IgD-negative memory B cell (primary cell): ENCODE measurements around the gene HDAC9. TPM values are rescaled to one million over a fixed set of nuclear protein-coding genes. Genes with fewer than 3 reads are reported as not detected.

Experiments used
- H3K27ac Mint-ChIP-seq, 3 donors: one replicate each; pipeline ENCODE4 v1.8.0; 2020 to 2022; ENCODE audit warnings: mild to moderate bottlenecking in 3 of 3, mixed read lengths in 3 of 3, moderate library complexity in 1 of 3
- H3K27me3 Mint-ChIP-seq: one replicate; pipeline ENCODE4 v1.8.0; 2021; ENCODE audit warnings: mixed read lengths
- H3K36me3 Mint-ChIP-seq: one replicate; pipeline ENCODE4 v1.8.0; 2020; ENCODE audit warnings: mild to moderate bottlenecking, mixed read lengths
- H3K4me1 Mint-ChIP-seq, 3 donors: one replicate each; pipeline ENCODE4 v1.8.0; 2020 to 2022; ENCODE audit warnings: mixed read lengths in 3 of 3, mild to moderate bottlenecking in 1 of 3
- H3K4me3 Mint-ChIP-seq, 4 donors: one replicate each; pipeline ENCODE4 v1.8.0; 2020 to 2022; ENCODE audit warnings: mild to moderate bottlenecking in 4 of 4, mixed read lengths in 4 of 4, moderate library complexity in 3 of 4
- H3K9me3 Mint-ChIP-seq, 3 donors: one replicate each; pipeline ENCODE4 v1.8.0; 2020 to 2021; ENCODE audit warnings: mixed read lengths in 3 of 3, mild to moderate bottlenecking in 1 of 3
- polyA plus RNA-seq: library from polyadenylated mRNA; unstranded; fragments of 300-500 nt; fragmentation: Illumina TruSeq; gene quantifications from one replicate; pipeline ENCODE4 v1.2.3, GENCODE V29; 2021

The HDAC9 gene
- polyA plus RNA-seq, 1 donor from 2014 or later, result 81.2 TPM

DNA sequence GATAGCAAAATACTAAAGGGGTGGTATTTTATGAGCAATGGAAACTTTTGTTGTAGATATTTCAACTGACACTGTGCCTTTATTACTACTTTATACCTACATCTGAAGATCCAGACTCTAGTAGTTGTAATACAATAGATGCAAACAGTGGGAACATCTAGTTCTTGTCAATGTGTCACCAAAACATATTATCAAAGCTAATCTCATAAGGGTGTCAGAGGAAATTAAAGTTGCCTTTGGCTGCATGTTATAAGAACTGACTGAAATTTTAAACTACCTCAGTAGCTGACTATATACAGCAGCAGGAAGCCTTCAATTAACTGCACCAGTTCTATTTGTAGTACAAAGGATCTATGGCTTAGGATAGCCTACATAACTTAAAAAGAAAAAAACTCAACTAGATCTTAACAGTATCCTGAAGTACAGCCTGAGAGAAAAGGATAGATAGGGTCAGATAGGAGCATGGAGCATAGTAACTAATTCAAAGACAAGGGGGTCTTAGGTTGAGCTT, 30.9 kb downstream of the HDAC9 start:
- no peaks in the 10 kb centered on the region for H3K27me3 Mint-ChIP-seq
- no peaks in the 10 kb centered on the region for H3K9me3 Mint-ChIP-seq
- peak overlapping the region in 2 of 3 donors; percentile 4 to 50 for H3K27ac Mint-ChIP-seq
- H3K36me3 Mint-ChIP-seq, result no peaks in the 10 kb centered on the region
- H3K4me3 Mint-ChIP-seq, result peak overlapping the region in 3 of 4 donors; percentile 11 to 55 (median 12)
- H3K4me1 Mint-ChIP-seq, result peaks cover 53 to 67% (median 58%) of the 10 kb centered on the region in 3 donors

DNA sequence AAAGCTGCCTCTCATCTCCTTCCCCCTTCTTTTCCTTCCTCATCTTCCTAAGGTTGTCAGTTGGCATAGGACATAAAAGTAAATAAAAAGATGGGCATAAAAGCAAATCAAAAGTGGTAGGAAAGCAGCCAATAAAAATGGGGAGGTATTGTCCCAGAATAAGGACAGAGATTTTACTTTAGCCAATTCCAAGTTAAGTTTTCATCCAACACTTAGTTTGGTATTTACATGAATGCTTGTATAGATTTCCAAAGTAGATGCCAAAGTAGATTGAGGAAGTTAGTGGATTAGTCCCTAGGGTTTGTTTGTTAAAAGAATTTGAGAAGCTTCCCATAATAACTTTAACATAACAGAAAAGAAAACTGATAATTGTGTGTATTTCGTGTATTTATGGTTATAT, 33.7 kb downstream of the HDAC9 start:
- H3K36me3 Mint-ChIP-seq, result no peaks in the 10 kb centered on the region
- peak overlapping the region in 2 of 4 donors; percentile 24 to 80 for H3K4me3 Mint-ChIP-seq
- no peak overlapping the region for H3K27ac Mint-ChIP-seq
- H3K4me1 Mint-ChIP-seq, result peaks cover 51 to 62% (median 51%) of the 10 kb centered on the region in 3 donors
- no peaks in the 10 kb centered on the region for H3K27me3 Mint-ChIP-seq
- no peaks in the 10 kb centered on the region for H3K9me3 Mint-ChIP-seq

DNA sequence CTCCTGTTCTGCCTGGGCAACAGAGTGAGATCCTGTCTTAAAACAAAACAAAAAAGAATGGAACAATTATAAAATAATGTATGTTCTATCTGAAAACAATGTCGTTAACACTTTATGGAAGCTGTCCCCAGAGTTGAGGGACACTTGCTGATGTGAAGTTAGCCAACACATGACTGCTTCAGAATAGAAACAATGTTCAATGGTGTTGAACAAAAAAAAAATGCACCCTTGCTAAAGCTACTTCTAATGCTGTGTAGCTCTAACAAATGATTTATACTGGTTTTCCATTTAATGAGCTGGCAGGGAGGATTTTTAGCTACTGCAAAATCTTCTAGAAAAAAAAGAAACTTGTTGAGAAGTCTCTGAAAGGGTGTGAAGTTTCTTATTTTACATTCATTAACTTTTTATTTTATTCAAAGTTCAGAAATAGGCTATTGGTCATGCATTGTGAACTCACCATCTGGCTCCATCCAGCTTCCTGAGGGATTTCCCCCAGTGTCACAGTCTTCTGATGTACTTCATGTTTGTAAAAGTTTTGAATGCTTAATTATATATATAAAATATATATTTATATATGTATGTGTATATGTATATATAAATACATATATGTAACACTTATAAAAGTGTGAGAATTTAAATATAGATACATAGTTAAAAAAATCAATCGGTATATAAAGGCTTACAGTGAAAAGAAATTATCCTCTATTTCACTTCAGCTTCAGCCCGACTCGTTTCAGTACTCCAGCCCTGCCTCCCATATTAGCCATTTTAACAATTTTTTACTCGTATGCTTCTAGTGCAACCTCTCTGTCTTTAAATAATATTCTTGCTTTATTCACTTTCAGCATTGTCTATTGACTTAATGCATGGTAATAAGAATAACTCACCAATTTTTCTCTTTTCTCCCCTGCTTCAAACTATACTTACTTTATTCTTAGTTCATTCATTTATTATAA, 35.0 kb downstream of the HDAC9 start:
- Mint-ChIP-seq H3K4me3 (peak overlapping the region; percentile 65 to 92 (median 76)), H3K4me1 (peaks cover 56 to 67% (median 58%) of the 10 kb centered on the region in 3 donors), H3K36me3 (no peaks in the 10 kb centered on the region), H3K27ac (peak overlapping the region; percentile 40 to 92 (median 86)), H3K9me3 (no peaks in the 10 kb centered on the region), H3K27me3 (no peaks in the 10 kb centered on the region)

DNA sequence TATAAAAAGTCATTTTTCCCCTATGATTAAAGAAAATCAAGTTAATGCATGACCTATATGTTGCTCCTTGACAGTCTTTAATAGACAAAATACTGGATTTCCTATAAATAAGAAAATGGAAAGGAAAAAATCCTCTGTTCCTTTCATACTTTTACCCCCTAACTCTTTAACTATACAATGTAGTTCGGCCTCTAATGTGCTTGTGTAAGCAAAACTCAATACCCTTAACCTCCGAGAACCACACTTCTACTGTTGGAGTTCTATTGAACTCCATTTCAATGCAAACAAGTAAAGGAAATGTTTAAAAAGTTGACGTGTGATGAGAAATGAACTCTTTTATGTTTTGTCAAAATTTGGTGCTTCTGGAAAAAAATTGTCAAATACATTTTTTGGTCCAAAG, 36.0 kb downstream of the HDAC9 start:
- Mint-ChIP-seq H3K36me3 (no peaks in the 10 kb centered on the region), H3K27me3 (no peaks in the 10 kb centered on the region), H3K27ac (peak overlapping the region; percentile 40 to 80 (median 55)), H3K4me1 (peaks cover 53 to 59% (median 53%) of the 10 kb centered on the region in 3 donors), H3K9me3 (no peaks in the 10 kb centered on the region), H3K4me3 (peak overlapping the region in 3 of 4 donors; percentile 16 to 74 (median 55))

DNA sequence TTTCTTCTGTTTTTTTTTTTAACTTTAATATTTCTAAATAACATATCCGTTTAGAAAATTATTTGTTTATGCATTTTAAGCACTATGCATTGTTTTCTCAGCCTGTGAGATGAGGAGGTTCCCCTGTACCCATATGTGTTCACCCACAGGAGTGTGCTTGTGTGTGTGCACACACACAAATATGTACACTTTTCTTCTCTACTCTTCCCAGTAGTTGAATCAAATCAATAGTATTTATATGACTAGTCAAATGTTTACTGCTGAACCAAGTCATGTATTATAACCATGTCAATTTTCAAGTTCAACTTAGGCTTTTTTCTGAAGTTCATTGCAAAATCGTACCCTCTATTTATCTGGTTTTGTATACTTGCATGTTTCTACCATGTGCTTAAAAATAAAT, 37.3 kb downstream of the HDAC9 start:
- Mint-ChIP-seq H3K4me3 (peak overlapping the region in 3 of 4 donors; percentile 11 to 87 (median 61)), H3K36me3 (peaks cover 4% of the 10 kb centered on the region), H3K27me3 (no peaks in the 10 kb centered on the region), H3K27ac (peak overlapping the region; percentile 6 to 84 (median 80)), H3K9me3 (no peaks in the 10 kb centered on the region), H3K4me1 (peaks cover 51 to 60% (median 52%) of the 10 kb centered on the region in 3 donors)

DNA sequence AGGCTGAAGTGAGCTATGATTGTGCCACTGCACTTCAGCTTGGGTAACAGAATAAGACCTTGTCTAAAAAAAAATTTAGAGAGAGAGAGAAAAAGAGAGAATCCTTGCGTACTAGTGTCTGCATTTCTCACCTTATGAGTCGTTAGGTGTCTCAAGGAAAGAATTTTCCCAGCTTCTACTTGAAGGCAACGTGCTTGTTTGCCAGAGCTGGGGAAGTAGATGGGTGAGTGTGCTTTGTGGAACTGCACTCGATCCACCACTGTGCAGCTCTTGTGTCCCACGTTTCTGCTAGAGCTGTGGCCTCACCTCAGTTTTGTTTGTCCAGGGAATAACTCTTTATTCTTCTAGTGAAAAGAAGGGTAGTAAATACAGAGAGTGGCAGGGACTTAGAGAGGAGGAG, 38.9 kb downstream of the HDAC9 start:
- peak overlapping the region; percentile 8 to 87 (median 58) for H3K4me3 Mint-ChIP-seq
- peaks cover 54 to 64% (median 56%) of the 10 kb centered on the region in 3 donors for H3K4me1 Mint-ChIP-seq
- H3K27ac Mint-ChIP-seq, result peak overlapping the region in 2 of 3 donors; percentile 60 to 80
- no peaks in the 10 kb centered on the region for H3K9me3 Mint-ChIP-seq
- H3K27me3 Mint-ChIP-seq, result no peaks in the 10 kb centered on the region
- peaks cover 4% of the 10 kb centered on the region for H3K36me3 Mint-ChIP-seq

DNA sequence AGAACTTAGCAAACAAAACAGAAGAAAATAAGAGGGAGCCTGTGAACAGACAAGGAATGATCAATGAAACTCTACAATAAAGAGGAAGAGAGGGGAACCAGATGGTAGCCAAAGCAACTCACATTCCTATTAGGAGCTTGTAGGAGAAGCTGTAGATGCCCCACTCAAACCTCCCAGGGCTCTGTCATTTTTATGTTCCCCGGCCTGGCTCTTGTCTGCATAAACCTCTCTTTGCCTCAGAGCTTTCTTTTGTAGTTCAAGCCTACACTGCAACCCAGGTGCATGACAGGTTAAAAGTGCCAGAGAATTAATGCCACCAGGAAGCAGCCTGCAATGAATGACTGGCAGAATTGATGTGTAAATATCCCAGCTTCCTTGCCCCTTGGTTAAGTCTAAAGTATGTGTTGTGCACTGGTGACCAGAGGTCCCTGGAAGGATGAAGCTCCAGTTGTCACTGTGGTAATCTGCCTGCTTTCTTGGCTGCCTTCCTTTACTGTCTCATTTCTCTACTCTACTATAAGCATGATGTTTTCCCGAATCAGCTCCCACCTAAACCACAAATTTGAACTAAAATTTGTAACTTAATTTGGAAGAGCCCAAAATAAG, 40.4 kb downstream of the HDAC9 start:
- H3K36me3 Mint-ChIP-seq, result peaks cover 7% of the 10 kb centered on the region
- H3K4me3 Mint-ChIP-seq, result peak overlapping the region in 1 of 4 donors; percentile 55
- H3K27ac Mint-ChIP-seq, result no peak overlapping the region
- no peaks in the 10 kb centered on the region for H3K27me3 Mint-ChIP-seq
- no peaks in the 10 kb centered on the region for H3K9me3 Mint-ChIP-seq
- H3K4me1 Mint-ChIP-seq, result peaks cover 50 to 63% (median 54%) of the 10 kb centered on the region in 3 donors

DNA sequence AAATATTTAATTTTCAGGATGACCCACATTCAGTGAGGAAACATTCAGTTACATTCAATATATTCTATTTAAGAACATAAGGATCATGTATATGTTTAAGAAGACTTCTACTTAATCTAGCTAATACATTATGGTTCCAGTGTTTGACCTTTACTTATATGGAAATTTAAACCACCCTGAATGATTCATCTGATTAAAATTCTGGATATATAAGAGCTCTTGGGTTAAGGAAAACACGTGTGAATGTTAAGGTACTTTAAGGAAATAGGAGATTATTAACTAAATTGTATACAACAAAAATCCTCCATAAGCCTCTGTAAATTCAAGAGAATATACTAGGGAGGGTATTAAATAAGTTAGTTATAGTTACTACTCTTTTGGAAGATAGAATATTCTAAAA, 40.9 kb downstream of the HDAC9 start:
- no peaks in the 10 kb centered on the region for H3K9me3 Mint-ChIP-seq
- peaks cover 48 to 62% (median 53%) of the 10 kb centered on the region in 3 donors for H3K4me1 Mint-ChIP-seq
- H3K36me3 Mint-ChIP-seq, result peaks cover 7% of the 10 kb centered on the region

DNA sequence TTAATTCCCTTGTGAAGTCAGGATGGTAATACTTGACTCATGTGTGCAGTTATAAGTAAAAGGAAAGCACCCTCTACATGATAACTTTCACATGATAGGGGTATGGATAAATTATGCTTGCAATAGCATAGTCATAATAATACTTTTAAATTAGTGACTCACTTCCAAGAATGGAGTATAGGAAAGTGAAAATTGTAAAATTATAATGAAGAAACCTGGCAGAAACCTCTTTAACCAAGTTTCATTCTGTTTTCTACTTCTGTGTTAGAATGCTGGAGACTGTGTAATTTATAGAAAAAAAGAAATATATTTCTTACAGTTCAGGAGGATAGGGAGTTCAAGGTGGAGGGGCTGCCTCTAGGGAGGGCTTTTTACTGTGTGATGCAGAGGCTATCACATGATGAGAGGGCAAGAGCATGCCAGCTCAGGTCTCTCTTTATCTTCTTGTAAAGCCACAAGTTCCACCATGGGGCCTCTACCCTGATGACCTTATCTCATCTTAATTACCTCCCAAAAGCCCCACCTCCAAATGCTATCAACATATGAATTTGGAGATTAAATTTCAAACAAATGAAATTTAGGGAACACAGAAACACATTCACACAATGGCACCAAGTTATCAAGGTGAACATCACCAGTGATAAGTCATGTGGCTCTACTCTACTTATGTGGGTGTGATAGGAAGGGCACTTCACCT, 43.2 kb downstream of the HDAC9 start:
- H3K36me3 Mint-ChIP-seq, result peaks cover 9% of the 10 kb centered on the region
- peaks cover 33 to 53% (median 48%) of the 10 kb centered on the region in 3 donors for H3K4me1 Mint-ChIP-seq
- H3K27me3 Mint-ChIP-seq, result no peaks in the 10 kb centered on the region
- H3K4me3 Mint-ChIP-seq, result peak overlapping the region in 2 of 4 donors; percentile 0 to 38
- no peaks in the 10 kb centered on the region for H3K9me3 Mint-ChIP-seq
- H3K27ac Mint-ChIP-seq, result no peak overlapping the region

More for the DNA sequence above, 40.9 kb downstream of the HDAC9 start:
- Mint-ChIP-seq H3K27ac (no peak overlapping the region), H3K4me3 (peak overlapping the region in 1 of 4 donors; percentile 43), H3K27me3 (no peaks in the 10 kb centered on the region)

DNA sequence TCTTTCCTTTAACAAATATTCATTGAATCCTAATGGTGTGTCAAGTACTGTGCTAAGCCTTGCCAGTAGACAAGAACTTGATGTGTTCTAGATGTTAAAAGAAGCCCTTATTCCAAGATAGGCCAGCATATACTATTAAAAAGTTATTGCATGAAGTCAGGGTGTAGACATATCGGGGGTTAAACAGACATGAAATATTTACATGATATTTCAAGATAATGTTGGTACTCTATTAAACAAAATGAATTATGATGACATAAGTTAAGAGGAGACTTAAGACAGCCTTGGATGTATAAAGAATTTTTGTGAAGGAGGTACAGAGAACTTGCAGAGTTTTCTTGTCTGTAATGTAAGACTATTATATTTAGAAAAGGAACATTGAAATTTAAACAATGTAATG, 44.8 kb downstream of the HDAC9 start:
- Mint-ChIP-seq H3K4me1 (peaks cover 29 to 47% (median 41%) of the 10 kb centered on the region in 3 donors), H3K9me3 (no peaks in the 10 kb centered on the region), H3K4me3 (no peak overlapping the region), H3K36me3 (peaks cover 13% of the 10 kb centered on the region), H3K27me3 (no peaks in the 10 kb centered on the region), H3K27ac (no peak overlapping the region)

DNA sequence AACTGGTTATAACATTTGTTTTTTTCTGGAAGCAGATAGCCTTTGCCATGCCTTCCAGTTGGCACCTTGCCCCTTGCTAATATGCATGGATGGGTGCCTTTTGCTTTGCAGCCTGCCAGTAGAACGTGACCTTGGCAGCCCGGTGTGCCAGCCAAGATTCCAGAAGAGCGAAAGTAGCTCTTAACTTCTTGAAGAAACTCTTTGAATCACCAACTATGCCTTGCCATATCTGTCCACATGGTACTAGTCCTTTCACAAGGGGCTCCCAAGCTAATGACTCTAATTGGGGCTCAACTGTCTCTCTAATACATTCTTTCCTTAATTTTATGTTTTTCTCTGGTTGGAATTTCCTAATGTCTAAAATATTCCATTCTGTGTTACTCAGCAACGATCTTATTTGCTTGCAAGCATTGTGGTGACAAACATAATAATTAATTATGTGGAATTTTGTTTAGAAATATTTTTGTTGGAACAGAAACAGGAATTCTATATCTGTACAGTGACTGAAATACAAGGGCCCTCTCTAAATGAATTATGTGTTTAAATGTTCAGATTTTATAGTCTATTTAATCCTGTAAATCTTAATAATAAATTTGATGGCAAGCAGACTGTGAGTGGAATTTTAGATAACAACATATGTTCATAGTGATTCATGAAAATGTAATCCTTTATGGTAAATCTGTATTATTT, 45.8 kb downstream of the HDAC9 start:
- Mint-ChIP-seq H3K27me3 (no peaks in the 10 kb centered on the region), H3K9me3 (no peaks in the 10 kb centered on the region), H3K4me3 (no peak overlapping the region), H3K4me1 (peaks cover 28 to 53% (median 37%) of the 10 kb centered on the region in 3 donors), H3K27ac (no peak overlapping the region), H3K36me3 (peaks cover 17% of the 10 kb centered on the region)

DNA sequence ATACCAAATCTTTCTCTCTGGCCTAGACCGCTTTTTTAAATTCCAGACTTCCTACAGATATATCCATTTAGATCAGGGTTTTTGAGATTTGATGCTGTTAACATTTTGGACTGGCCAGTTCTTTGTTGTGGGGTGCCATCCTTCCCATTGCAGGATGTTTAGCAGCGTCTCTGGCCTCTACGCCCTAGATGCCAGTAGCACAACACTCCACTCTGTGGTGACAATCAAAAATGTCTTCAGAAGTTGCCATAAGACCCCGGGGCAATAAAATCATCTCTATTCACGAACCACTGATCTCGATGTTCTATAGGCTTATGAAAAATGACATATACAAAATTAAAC, 46.3 kb downstream of the HDAC9 start:
- H3K4me3 Mint-ChIP-seq, result no peak overlapping the region
- peaks cover 29 to 54% (median 38%) of the 10 kb centered on the region in 3 donors for H3K4me1 Mint-ChIP-seq
- H3K9me3 Mint-ChIP-seq, result no peaks in the 10 kb centered on the region
- no peaks in the 10 kb centered on the region for H3K27me3 Mint-ChIP-seq
- H3K36me3 Mint-ChIP-seq, result peaks cover 18% of the 10 kb centered on the region
- no peak overlapping the region for H3K27ac Mint-ChIP-seq

DNA sequence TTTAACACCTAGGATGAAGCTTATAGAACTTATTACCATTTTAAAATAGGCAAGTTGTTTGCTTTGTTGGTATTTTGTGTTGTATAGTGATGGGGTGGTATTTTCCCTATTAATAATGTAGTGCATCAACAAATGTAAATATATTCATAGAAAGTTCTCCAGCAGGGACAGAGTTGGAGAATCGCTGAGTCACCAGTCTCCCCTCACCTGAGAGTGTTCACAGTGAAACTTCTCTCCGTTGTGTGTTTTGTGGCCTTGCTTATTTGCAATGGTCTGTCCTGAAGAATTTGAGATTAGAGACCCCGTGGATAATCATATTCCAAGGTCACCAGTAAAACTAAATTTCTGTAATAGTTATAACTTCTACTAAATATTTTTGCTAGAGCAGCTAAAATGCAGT, 51.0 kb downstream of the HDAC9 start:
- Mint-ChIP-seq H3K36me3 (peaks cover 12% of the 10 kb centered on the region), H3K9me3 (no peaks in the 10 kb centered on the region), H3K27ac (peak overlapping the region in 2 of 3 donors; percentile 10 to 44), H3K27me3 (no peaks in the 10 kb centered on the region), H3K4me1 (peaks cover 41 to 48% (median 42%) of the 10 kb centered on the region in 3 donors), H3K4me3 (no peak overlapping the region)

DNA sequence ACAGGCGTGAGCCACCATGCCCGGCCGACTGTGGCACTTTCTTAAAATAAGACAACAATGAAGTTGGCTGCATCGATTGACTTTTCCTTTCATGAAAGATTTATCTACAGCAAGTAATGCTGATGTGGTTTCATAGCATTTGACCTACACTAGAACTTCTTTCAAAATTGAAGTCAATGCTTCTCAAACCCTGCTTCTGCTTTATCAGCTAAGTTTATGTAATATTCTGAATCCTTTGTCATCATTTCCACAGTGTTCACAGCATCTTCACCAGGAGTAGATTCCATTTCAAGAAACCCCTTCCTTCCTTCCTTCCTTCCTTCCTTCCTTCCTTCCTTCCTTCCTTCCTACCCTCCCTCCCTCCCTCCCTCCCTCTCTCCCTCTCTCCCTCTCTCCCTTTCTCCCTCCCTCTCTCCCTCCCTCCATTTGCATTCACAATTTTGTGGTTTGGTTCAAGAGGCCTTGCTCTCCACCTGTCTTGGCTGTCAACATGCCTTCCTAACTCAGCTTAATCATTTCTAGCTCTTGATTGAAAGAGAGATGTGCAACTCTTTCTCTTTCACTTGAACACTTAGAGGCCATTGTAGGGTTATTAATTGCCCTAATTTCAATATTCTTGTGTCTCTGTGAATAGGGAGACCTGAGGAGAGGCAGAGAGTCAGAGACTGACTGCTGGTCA, 52.1 kb downstream of the HDAC9 start:
- no peaks in the 10 kb centered on the region for H3K9me3 Mint-ChIP-seq
- peaks cover 44 to 56% (median 48%) of the 10 kb centered on the region in 3 donors for H3K4me1 Mint-ChIP-seq
- no peaks in the 10 kb centered on the region for H3K27me3 Mint-ChIP-seq
- peak overlapping the region in 1 of 4 donors; percentile 52 for H3K4me3 Mint-ChIP-seq
- H3K27ac Mint-ChIP-seq, result peak overlapping the region in 1 of 3 donors; percentile 13
- peaks cover 12% of the 10 kb centered on the region for H3K36me3 Mint-ChIP-seq
